Middle frontal gyrus (tissue), 1 donor: Measurements from ENCODE around the gene DGCR6L.
"Not testable (repeated sequence)": the region's sequence is repeated elsewhere in the genome, so short reads cannot be mapped to it uniquely, and the experiment has no call there.

Experiments
- DNase-seq: peaks from one replicate; pipeline ENCODE4 v3.0.0-alpha.2; 2015; ENCODE audit warnings: low spot score; ENCODE audit errors: extremely low spot score

DGCR6L gene

DNA sequence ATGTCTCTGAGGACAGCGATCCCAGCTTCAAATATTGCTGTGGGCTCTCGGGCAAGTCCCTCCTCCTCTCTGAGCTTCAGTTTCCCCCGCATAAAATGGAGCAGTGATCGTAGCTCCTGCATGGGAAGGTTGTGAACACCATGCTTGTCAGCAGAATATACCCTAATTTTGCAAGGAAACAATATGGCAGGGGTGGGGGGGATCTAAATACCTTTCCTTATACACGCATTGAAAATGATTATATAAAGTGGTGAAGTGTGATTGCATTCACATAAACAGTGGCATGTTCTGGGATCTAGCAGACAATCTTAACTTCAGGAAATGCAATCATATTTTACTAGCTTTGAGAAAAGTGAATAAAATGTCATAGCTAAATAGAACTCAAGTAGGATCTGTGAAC is 27.8 kb downstream of the DGCR6L start:
- DNase-seq, result no peak

- no peak for DNase-seq
Observed at GRCh38 chr22:20291604-20292063, 28.2 kb downstream of the DGCR6L start.

DNA sequence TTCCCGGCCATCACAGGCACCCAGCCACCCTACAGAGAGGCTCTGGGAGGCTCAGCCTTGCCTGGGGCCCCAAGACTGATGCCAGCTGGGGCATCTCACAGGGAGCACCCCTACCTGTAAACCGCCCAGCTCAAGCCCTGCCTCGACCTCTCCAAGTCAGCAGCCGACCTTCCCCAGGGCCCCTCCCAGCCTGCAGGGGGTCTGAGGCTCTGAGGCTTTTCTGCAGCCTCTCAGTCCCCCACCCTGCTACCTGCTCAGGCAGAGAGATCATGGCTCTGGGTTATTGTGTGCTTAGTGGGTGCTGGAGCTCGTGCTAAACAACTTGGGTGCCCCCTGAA is 28.6 kb downstream of the DGCR6L start:
- DNase-seq, result no peak

DNA sequence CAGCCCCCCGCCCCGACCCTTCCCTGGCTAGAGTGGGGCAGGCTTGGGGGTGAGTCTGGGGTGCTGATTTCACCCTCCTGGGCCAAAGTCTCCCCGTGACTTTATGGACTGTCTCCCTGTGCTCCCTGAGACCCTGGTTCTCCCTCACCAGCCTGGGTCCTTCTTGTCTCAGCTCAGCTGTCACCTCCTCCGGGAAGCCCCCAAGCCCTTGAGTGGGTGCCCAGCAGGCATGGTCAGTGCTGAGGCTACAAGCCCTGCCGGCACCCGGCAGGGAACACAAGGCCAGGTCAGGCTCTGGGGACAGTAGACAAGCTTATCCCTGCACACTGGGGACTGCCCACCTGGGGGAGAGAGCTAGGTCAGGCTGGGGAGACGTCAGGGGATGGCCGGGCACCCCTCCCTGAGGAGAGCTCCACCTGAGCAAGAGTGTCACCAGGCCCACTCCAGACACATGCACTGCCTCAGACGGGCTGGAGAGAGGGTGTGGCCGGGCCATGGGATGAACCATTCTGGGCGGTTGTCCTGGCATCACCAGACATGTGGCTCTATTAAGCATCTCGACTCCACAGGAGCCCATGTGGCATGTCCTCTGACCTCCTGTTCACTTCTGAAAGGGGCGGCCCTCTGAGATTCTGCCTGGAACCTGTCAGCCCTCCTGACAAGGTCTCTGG is 29.1 kb downstream of the DGCR6L start:
- no peak for DNase-seq

DNA sequence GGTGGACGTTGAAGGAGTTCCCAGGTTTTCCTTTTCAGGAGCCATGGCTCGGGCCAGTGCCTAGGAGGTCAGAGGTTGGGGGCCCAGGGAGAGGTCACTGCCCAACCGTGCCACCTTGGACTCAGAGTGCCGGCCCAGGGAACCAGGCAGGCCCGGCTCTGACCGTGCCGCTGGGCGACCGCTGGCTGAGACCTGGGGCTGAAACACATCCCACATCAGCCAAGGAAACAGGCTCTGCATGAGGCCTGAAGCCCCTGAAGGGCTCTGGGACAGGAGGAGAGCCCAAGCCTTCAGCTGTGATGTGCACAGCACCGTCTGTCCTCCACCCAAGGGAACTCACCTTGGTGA is 29.8 kb downstream of the DGCR6L start:
- no peak for DNase-seq

DNA sequence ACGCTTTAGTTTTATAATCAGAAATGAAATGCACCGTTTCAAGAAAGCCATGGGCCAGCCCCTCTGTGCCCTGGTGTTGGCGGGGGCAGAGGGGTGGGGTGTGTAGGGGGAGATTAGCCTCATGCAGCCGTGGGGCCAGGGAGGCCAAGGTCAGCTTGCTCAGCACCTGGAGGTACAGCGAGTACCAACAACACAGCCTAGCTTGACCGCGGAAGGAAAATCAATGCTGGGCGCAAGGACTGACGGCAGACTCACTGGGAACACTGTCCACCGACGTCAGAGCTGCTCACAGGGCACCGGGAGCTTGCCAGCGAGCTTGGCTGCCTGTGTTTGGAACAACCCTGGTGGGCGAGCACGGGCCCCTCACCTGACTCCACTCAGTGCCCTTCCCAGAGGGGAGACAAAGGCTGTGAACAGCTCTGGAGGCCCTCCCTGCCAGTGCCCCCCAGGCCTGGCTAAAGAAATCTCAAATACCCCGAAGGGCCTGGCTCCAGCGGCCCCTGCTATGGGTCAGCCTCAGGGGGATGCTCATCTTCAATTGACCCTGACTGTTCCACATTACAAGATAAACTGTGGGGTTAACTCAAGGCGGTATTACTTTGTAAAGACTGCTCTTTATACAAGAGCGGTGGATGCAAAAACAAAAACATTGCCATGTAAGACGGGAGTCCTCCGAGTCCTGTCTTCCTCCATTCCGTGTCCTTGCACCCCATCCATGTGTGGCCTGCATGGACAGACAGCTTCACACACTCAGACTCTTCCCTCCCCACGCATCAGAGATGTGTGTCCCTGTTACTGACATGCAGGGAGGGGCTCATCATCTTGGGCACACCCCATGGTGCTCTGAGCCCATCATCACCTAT is 30.4 kb downstream of the DGCR6L start:
- DNase-seq, result not testable (repeated sequence)

DNA sequence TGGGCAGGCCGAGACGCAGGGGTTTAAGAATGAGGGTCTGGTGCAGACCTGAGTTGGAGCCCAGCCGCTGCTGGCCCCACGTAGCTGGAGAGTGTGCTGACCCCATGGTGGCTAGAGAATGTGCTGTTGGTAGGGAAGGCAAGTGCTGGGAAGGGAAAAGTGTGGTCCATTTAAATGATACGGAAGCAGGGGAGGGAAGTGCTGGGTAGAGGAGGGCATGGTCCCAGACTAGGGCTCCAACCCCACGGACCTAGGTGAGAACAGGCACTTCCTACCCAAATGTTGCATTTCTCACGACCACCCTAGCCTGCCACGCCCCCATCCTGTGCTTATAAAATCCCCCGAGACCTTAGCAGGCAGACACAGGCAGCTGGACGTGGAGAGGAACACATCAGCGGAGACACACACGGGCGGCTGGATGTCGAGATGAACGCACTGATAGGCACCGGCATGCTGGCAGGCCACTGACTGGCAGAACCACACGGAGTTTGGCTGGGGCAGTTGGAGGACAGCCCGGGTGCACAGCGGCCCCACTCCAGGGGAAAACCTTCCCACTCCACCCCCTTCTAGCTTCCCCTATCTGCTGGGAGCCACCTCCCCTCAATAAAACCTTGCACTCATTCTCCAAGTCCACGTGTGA is 33.0 kb downstream of the DGCR6L start:
- not testable (repeated sequence) for DNase-seq

GRCh38 chr22:20286312-20286660 is 33.6 kb downstream of the DGCR6L start:
- DNase-seq, result not testable (repeated sequence)

DNA sequence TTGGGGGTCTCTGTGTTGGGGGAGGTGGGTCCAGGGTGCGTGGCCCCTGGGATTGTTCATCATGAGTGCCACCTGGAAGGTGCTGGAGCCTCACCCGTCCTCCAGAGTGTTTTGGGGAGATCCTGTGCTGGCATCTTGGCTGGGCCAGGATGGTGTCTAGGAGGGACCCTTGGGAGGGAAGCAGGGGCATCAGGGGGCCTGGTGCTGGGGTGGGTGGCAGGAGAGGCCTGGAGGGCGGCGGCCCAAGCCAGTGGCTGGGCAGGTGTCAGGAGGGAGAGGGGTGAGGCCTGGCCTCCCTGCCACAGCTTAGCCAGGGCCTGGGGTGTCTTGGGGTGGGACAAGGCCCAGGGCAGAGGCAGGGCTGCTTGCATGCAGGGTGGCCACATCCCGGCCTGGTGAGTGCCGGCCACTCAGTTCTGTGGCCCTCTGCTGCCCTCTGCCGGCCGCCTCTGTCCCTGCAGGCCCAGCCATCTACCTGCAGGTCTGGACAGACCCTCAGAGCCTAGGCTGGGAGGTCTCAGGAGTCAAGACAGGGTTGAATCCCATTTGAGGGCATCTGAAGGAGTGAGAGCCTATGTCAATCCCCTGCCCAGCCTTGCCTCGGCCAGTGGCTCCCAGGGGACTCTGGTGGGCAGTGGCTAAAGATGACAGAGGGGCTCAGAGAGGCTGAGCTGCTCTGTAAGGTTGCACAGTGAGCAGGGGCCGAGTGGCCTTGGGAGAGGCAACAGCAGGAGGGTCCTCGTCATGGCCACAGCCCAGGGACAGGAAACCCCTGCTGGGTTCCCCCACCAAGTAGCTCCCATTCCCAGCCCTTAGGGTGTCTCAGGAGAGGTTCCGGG is 34.2 kb downstream of the DGCR6L start:
- DNase-seq, result not testable (repeated sequence)

GRCh38 chr22:20284471-20285086 is 35.3 kb downstream of the DGCR6L start:
- DNase-seq, result no peak

GRCh38 chr22:20283674-20284066 is 36.2 kb downstream of the DGCR6L start:
- no peak for DNase-seq

GRCh38 chr22:20282901-20283673 is 36.8 kb downstream of the DGCR6L start:
- no peak for DNase-seq

DNA sequence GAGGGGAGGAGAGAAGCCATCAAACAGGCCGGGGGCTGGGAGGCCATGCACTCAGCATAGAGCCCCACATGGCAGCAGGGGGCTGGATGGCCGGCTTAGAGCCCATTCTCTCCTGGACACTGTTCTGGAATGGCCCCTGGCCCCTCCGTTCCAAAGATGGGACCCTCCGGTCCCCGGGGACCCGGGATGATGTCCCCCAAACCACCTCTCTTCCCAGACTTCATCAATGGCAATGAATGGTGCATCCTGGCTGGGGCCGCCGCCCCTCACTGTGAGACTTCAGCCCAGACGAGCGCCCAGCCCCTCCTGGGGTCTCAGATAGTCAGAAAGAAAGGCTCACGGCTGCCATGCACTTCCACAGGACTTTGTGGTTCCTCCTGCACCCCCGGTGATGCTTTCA is 38.0 kb downstream of the DGCR6L start:
- DNase-seq, result no peak

GRCh38 chr22:20281473-20281872 is 38.4 kb downstream of the DGCR6L start:
- DNase-seq, result not testable (repeated sequence)

- DNase-seq, result no peak
Observed at GRCh38 chr22:20280866-20281265, 39.0 kb downstream of the DGCR6L start.

GRCh38 chr22:20280163-20280562 is 39.7 kb downstream of the DGCR6L start:
- not testable (repeated sequence) for DNase-seq

DNA sequence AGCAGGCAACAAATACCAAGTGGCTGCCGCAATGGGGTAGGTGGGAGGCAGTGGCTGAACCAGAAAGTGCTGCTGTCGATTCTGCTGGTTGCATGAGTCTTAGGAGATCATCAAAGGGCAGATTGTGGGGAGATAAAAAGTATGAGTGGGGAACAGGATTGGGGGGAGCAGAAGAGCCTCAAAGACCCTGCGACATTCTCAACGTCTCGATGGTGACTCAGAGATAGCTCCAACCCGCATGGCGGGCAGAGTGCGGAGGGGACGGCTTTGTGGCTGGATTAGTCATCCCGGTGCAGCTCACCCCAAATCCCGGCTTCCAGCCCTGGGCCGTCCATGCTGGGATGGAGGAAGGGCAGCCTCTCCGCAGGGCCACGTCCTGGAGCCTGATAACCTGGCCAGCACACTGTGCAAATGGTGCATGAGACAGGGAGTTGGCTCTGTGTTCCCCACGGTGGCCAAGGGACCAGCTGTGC is 40.2 kb downstream of the DGCR6L start:
- DNase-seq, result no peak

DNA sequence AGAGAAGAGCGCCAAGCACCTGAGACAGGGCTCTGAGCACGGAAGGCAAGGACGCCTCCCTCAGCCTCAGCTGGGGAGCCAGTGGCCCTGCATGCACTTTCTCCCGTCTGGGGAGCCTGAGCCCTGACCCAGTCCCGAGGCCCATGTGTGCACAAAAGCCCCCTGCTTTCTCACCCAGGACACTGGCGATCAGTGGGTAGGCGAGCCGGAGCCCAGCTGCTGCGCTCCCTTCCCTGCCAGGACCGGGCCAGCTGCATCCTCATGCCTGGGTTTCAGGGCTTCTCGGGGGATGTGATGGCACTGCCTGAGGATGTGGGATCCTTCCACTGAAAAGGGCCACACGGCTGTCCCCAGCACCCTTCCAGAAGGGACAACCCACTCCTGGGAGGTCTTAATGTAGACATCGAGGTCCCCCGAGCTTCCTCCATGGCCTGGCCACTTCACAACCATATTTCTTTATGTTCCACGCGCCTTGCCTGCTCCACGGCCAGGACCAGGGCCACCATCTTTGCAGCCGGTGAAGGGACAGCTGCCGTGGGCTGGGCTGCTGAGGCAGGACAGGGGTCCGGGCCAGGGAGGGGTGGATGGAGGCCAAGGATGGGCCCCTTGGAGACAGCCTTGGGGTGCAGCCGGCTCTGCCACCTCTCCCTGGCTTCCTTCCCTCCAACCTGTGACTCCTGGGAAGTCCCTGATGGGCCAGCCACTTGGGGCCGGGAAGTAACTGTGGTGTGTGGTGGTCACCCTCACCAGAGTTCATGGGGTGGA is 41.0 kb downstream of the DGCR6L start:
- DNase-seq, result not testable (repeated sequence)

- not testable (repeated sequence) for DNase-seq
Observed at GRCh38 chr22:20277936-20278635, 41.8 kb downstream of the DGCR6L start.
